SKM-1 (cell line): ENCODE data around the gene SLC35G6.
"Not testable (repeated sequence)": the region's sequence is repeated elsewhere in the genome, so short reads cannot be mapped to it uniquely, and the experiment has no call there.

Experiments
- DNase-seq: peaks from one replicate; lab custom pipeline; 2025; ENCODE audit not compliant: unreplicated experiment; lab: John Stamatoyannopoulos, UW

The SLC35G6 gene

GRCh38 chr17:7459961-7460545 lies 21.2 kb upstream of the SLC35G6 start:
- no peak for DNase-seq

- no peak for DNase-seq
These were observed 20.2 kb upstream of the SLC35G6 start for GRCh38 chr17:7460850-7461660.

- DNase-seq: no peak
These were observed 18.5 kb upstream of the SLC35G6 start for GRCh38 chr17:7462474-7463371.

- no peak for DNase-seq
These were observed 17.8 kb upstream of the SLC35G6 start for GRCh38 chr17:7463372-7463846.

GRCh38 chr17:7464081-7464480 lies 17.2 kb upstream of the SLC35G6 start:
- no peak for DNase-seq

GRCh38 chr17:7465597-7466275 lies 15.5 kb upstream of the SLC35G6 start:
- DNase-seq: no peak

- DNase-seq: no peak
These were observed 15.0 kb upstream of the SLC35G6 start for GRCh38 chr17:7466318-7466638.

GRCh38 chr17:7466639-7467341 lies 14.5 kb upstream of the SLC35G6 start:
- no peak for DNase-seq

GRCh38 chr17:7467498-7467897 lies 13.7 kb upstream of the SLC35G6 start:
- DNase-seq: no peak

- no peak for DNase-seq
These were observed 13.0 kb upstream of the SLC35G6 start for GRCh38 chr17:7468290-7468689.

- no peak for DNase-seq
These were observed 12.3 kb upstream of the SLC35G6 start for GRCh38 chr17:7468804-7469389.

- DNase-seq: not testable (repeated sequence)
These were observed 11.4 kb upstream of the SLC35G6 start for GRCh38 chr17:7469843-7470242.

- DNase-seq: not testable (repeated sequence)
These were observed 10.7 kb upstream of the SLC35G6 start for GRCh38 chr17:7470457-7470973.

- no peak for DNase-seq
These were observed 9.5 kb upstream of the SLC35G6 start for GRCh38 chr17:7471729-7472128.

- not testable (repeated sequence) for DNase-seq
These were observed 6.5 kb upstream of the SLC35G6 start for GRCh38 chr17:7474767-7475166.

GRCh38 chr17:7475764-7476422 lies 5.4 kb upstream of the SLC35G6 start:
- DNase-seq: no peak

GRCh38 chr17:7476494-7476893 lies 4.8 kb upstream of the SLC35G6 start:
- no peak for DNase-seq

GRCh38 chr17:7476951-7477350 lies 4.3 kb upstream of the SLC35G6 start:
- no peak for DNase-seq
